ENCODE data around the gene ALDH1L1.
A peak's percentile ranks its signal among the peaks of the same experiment; 100 is the strongest.

Gene ALDH1L1

DNA sequence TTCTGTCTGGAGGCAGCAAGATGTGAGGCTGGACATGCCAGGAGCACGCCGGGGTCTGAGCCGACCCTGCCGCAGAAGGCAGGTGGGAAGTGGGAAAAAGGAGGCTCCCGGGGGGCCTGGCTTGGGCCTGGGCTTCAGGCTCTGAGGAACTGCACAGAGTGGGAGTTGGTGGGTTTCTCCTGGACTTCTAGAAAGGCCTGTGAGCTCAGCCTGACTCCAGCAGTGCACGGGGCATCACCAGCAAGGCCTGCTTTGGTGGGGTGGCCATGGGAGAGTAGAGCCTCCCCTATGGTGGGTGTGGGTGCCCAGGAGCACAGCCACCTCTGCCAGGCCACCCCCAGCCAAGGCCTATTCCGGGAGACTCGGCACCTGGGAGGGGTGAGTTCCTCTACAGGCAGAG lies 78.4 kb downstream of the ALDH1L1 start:
- ATAC-seq = no peak
- TF ChIP-seq ZNF565 (CRISPR knock-in tag; conservative IDR thresholded peaks at IDR 0.05; ENCODE audit: low read depth) = no peak
- no peak for TF ChIP-seq PPARA (CRISPR knock-in tag; IDR thresholded peaks at IDR 0.05; ENCODE audit: borderline replicate concordance)

DNA sequence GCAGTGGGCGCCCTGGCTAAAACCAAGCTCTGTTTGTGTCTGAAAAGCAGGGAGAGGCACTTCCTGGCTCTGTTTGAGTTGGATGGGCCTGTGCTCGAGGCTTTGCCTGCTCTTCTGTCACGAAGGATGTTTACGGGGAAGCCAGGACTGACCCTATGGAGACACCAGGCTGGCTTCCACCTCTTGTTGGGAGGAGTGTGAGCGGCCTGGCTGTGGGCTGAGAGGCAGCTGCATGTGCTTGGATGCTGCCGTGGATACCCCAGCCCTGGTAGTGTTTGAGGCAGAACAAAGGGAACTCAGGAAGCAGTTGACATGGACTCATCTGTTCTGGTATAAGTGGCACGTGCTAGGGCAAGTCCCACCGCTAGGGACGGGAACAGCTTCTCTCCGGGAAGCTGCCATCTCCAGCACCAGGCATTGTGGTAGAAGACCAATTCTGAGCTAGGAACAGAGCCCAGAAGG lies 78.8 kb downstream of the ALDH1L1 start:
- no peak for ATAC-seq
- TF ChIP-seq RARB (CRISPR knock-in tag; IDR thresholded peaks at IDR 0.05) = no peak
- no peak for TF ChIP-seq ZNF565 (CRISPR knock-in tag; conservative IDR thresholded peaks at IDR 0.05; ENCODE audit: low read depth)
- no peak for TF ChIP-seq ARNTL (CRISPR knock-in tag; IDR thresholded peaks at IDR 0.05; ENCODE audit: borderline replicate concordance, low read depth)
- TF ChIP-seq, protein P1, sequence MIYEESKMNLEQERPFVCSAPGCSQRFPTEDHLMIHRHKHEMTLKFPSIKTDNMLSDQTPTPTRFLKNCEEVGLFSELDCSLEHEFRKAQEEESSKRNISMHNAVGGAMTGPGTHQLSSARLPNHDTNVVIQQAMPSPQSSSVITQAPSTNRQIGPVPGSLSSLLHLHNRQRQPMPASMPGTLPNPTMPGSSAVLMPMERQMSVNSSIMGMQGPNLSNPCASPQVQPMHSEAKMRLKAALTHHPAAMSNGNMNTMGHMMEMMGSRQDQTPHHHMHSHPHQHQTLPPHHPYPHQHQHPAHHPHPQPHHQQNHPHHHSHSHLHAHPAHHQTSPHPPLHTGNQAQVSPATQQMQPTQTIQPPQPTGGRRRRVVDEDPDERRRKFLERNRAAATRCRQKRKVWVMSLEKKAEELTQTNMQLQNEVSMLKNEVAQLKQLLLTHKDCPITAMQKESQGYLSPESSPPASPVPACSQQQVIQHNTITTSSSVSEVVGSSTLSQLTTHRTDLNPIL (CRISPR knock-in tag; IDR thresholded peaks at IDR 0.05; ENCODE audit: low read depth) = no peak
- TF ChIP-seq TCF4 (CRISPR knock-in tag; IDR thresholded peaks at IDR 0.05; ENCODE audit: borderline replicate concordance) = no peak
- no peak for TF ChIP-seq ZFP3 (CRISPR knock-in tag; IDR thresholded peaks at IDR 0.05)
- TF ChIP-seq PPARA (CRISPR knock-in tag; IDR thresholded peaks at IDR 0.05; ENCODE audit: borderline replicate concordance) = no peak
- TF ChIP-seq SNAI2 (CRISPR knock-in tag; IDR thresholded peaks at IDR 0.05) = no peak
- TF ChIP-seq, protein P2, sequence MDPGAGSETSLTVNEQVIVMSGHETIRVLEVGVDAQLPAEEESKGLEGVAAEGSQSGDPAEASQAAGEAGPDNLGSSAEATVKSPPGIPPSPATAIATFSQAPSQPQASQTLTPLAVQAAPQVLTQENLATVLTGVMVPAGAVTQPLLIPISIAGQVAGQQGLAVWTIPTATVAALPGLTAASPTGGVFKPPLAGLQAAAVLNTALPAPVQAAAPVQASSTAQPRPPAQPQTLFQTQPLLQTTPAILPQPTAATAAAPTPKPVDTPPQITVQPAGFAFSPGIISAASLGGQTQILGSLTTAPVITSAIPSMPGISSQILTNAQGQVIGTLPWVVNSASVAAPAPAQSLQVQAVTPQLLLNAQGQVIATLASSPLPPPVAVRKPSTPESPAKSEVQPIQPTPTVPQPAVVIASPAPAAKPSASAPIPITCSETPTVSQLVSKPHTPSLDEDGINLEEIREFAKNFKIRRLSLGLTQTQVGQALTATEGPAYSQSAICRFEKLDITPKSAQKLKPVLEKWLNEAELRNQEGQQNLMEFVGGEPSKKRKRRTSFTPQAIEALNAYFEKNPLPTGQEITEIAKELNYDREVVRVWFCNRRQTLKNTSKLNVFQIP (CRISPR knock-in tag; IDR thresholded peaks at IDR 0.05; ENCODE audit: borderline replicate concordance, low read depth) = no peak
- TF ChIP-seq, protein P3, sequence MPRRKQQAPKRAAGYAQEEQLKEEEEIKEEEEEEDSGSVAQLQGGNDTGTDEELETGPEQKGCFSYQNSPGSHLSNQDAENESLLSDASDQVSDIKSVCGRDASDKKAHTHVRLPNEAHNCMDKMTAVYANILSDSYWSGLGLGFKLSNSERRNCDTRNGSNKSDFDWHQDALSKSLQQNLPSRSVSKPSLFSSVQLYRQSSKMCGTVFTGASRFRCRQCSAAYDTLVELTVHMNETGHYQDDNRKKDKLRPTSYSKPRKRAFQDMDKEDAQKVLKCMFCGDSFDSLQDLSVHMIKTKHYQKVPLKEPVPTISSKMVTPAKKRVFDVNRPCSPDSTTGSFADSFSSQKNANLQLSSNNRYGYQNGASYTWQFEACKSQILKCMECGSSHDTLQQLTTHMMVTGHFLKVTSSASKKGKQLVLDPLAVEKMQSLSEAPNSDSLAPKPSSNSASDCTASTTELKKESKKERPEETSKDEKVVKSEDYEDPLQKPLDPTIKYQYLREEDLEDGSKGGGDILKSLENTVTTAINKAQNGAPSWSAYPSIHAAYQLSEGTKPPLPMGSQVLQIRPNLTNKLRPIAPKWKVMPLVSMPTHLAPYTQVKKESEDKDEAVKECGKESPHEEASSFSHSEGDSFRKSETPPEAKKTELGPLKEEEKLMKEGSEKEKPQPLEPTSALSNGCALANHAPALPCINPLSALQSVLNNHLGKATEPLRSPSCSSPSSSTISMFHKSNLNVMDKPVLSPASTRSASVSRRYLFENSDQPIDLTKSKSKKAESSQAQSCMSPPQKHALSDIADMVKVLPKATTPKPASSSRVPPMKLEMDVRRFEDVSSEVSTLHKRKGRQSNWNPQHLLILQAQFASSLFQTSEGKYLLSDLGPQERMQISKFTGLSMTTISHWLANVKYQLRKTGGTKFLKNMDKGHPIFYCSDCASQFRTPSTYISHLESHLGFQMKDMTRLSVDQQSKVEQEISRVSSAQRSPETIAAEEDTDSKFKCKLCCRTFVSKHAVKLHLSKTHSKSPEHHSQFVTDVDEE (CRISPR knock-in tag; IDR thresholded peaks at IDR 0.05) = no peak
- TF ChIP-seq ESRRG (CRISPR knock-in tag; IDR thresholded peaks at IDR 0.05) = no peak
- TF ChIP-seq, protein P4, sequence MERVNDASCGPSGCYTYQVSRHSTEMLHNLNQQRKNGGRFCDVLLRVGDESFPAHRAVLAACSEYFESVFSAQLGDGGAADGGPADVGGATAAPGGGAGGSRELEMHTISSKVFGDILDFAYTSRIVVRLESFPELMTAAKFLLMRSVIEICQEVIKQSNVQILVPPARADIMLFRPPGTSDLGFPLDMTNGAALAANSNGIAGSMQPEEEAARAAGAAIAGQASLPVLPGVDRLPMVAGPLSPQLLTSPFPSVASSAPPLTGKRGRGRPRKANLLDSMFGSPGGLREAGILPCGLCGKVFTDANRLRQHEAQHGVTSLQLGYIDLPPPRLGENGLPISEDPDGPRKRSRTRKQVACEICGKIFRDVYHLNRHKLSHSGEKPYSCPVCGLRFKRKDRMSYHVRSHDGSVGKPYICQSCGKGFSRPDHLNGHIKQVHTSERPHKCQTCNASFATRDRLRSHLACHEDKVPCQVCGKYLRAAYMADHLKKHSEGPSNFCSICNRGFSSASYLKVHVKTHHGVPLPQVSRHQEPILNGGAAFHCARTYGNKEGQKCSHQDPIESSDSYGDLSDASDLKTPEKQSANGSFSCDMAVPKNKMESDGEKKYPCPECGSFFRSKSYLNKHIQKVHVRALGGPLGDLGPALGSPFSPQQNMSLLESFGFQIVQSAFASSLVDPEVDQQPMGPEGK (CRISPR knock-in tag; IDR thresholded peaks at IDR 0.05; ENCODE audit: borderline replicate concordance) = no peak

DNA sequence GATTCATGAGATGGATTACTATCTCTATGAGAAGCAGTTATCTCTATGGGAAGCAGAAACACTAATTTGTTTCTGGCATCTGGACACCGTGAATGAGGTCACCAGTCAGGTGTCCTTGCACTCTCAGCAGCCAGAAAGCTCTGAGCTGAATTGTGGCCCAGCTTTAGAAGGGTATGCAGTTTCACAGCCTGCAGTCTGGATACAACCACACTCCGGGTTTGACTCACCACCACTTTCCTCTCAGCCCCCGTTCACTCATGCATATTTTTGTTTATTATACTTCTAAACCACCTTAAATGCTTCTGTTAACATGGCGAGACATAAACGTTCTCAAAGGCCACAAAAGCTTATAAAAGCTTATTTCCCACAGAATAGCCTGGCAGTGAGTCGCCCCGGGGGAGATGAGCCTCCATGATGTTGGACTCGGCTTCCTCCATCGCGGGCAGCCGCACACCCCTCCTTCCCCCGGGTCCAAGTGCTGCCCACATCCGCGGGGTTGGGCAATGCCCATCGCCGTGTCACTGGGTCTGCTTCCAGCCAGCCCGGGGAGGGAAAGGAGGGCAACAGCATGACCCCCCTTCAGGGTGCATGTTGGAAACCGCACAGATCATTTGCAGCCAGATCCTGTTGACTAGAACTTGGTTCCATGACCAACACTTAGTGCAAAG lies 79.6 kb downstream of the ALDH1L1 start:
- TF ChIP-seq ESRRG (CRISPR knock-in tag; IDR thresholded peaks at IDR 0.05) (no peak), TCF4 (CRISPR knock-in tag; IDR thresholded peaks at IDR 0.05; ENCODE audit: borderline replicate concordance) (peak; percentile 58; the same call in 1 of the 2 replicates), ZNF8 (CRISPR knock-in tag; IDR thresholded peaks at IDR 0.05) (peak; percentile 55; the same call in 1 of the 2 replicates), ZFP3 (CRISPR knock-in tag; IDR thresholded peaks at IDR 0.05) (no peak)
- no peak for ATAC-seq

DNA sequence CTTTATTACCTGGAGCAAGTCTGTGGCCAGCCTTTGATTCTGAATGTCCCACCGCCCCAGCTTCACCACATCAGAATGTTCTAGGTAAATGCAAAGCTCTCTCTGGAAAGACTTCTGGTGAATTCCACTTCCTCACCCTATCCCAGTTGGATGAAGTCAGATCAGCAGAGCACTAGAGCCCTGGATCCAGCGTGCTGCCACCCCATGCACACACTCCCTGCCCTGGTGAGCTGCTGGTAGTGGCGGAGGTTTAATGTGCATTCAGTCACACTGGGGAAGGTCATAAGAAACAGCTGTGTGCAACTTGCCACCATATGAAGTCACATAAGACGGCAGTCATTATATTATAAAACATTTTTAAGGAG lies 80.1 kb downstream of the ALDH1L1 start:
- ATAC-seq = no peak
- no peak for TF ChIP-seq RARB (CRISPR knock-in tag; IDR thresholded peaks at IDR 0.05)
- no peak for TF ChIP-seq SNAI2 (CRISPR knock-in tag; IDR thresholded peaks at IDR 0.05)
- no peak for TF ChIP-seq OSR1 (CRISPR knock-in tag; IDR thresholded peaks at IDR 0.05)
- TF ChIP-seq, protein P1 (CRISPR knock-in tag; IDR thresholded peaks at IDR 0.05; ENCODE audit: low read depth) = no peak

DNA sequence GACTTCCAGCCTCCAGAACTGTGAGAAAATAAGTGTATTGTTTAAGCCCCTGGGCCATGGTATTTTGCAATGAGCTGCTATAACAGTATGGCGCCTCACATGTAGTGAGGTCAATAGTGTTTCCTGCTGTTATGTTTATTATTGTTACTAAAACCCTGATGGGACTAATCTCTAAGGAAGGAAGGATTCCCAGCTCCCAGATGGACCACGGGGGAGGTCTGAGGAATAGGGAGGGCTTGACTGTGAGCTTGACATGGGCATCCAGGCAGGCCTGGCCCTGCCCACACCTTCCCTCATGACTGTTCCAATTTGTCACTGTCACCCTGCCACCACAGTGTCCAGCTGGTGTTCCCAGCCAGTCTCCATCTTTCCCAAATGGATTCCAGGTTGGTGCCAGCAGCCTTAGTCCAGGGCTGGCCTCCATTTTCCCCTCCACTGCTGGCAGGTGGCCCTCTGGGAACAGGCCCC lies 82.0 kb downstream of the ALDH1L1 start:
- TF ChIP-seq TOX (CRISPR knock-in tag; IDR thresholded peaks at IDR 0.05; ENCODE audit: borderline replicate concordance) (no peak), ZC3H10 (CRISPR knock-in tag; IDR thresholded peaks at IDR 0.05) (no peak)
- ATAC-seq = no peak

Data from SK-N-SH treated with all-trans-retinoic acid at 6 μM for 48 hours (cell line).